Suprapubic skin (tissue), 4 donors: ENCODE measurements around the gene ASTN2. TPM values are rescaled to one million over a fixed set of nuclear protein-coding genes. Genes with fewer than 3 reads are reported as not detected.

Experiments used
- DNase-seq, 2 donors: peaks; one replicate each; pipeline ENCODE4 v3.0.0-alpha.2; 2019; ENCODE audit warnings: low spot score in 2 of 2
- H3K27ac ChIP-seq: fragments of 200-600 bp; sonication (generic); one replicate; pipeline ENCODE4 v1.5.1; 2019
- H3K27me3 ChIP-seq: fragments of 200-600 bp; sonication (generic); one replicate; pipeline ENCODE4 v1.5.1; 2019
- H3K36me3 ChIP-seq: fragments of 200-600 bp; sonication (generic); one replicate; pipeline ENCODE4 v1.5.1; 2019
- H3K4me1 ChIP-seq: fragments of 200-600 bp; sonication (generic); one replicate; pipeline ENCODE4 v1.5.1; 2019
- H3K4me3 ChIP-seq: fragments of 200-600 bp; sonication (generic); one replicate; pipeline ENCODE4 v1.5.1; 2019; ENCODE audit warnings: mild to moderate bottlenecking
- H3K9me3 ChIP-seq: fragments of 200-600 bp; sonication (generic); one replicate; pipeline ENCODE4 v1.5.1; 2019
- EP300 ChIP-seq: sonication (generic); formaldehyde crosslinking; IDR thresholded peaks from one replicate; pipeline ENCODE4 v1.6.1; 2017; ENCODE audit warnings: antibody characterized with exemption
- POLR2A ChIP-seq, 2 donors: fragments of 450-650 bp; IDR thresholded peaks; one replicate each; pipeline ENCODE4 v1.6.1; 2017; ENCODE audit warnings: antibody characterized with exemption in 2 of 2, mild to moderate bottlenecking in 2 of 2, moderate library complexity in 2 of 2
- POLR2AphosphoS5 ChIP-seq, 3 donors: sonication (generic); formaldehyde crosslinking; IDR thresholded peaks; one replicate each; pipeline ENCODE4 v1.6.1; 2017; ENCODE audit warnings: antibody characterized with exemption in 3 of 3
- WGBS: methylation state at CpG from one replicate; pipeline ENCODE4 v1.1.5; 2018; 5-methylcytosine and 5-hydroxymethylcytosine counted together
- total RNA-seq, 4 donors: library from RNA; depleted of rRNA; stranded (reverse); fragments of >200 nt; gene quantifications; one replicate each; pipeline ENCODE4 v1.1.0, GENCODE V29; 2016
- TF ChIP-seq, protein P1 (sequence below), 2 donors: fragments of 200-600 bp in 1 of 2; fragments of 450-650 bp in 1 of 2; sonication (generic) in 1 of 2; IDR thresholded peaks; one replicate each; pipeline ENCODE4 v1.5.1; 2016 to 2019; ENCODE audit warnings: antibody characterized with exemption in 2 of 2, mild to moderate bottlenecking in 1 of 2, moderate library complexity in 1 of 2

ASTN2 gene
- total RNA-seq, 4 donors from 2014 or later: 2.0 to 6.9 (median 3.8) TPM

DNA sequence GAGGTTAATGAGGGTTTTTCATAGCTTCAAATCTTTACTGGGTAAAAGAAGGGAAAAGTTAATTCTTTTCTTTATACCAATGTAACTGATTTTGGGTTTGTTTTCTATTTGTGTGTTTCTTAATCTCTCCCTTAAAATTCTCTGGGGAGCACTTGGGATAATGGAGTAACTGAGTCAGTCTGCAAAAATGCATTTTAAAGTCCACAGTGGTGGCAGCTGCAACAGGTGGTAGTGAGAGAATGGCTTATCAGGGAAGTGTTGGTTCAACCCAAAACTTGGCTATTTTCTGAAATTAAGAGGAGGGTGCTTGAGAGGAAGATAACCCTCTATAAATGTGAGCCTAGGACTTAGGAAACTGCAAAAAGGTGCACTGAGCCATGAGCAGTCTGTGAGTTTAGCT lies 39.9 kb upstream of the ASTN2 start:
- H3K27ac ChIP-seq: no peak overlapping the region
- no peaks in the 10 kb centered on the region for H3K9me3 ChIP-seq
- TF ChIP-seq POLR2AphosphoS5 (IDR thresholded peaks at IDR 0.05) (no peak), POLR2A (IDR thresholded peaks at IDR 0.05) (no peak), EP300 (no peak)
- TF ChIP-seq, protein P1, sequence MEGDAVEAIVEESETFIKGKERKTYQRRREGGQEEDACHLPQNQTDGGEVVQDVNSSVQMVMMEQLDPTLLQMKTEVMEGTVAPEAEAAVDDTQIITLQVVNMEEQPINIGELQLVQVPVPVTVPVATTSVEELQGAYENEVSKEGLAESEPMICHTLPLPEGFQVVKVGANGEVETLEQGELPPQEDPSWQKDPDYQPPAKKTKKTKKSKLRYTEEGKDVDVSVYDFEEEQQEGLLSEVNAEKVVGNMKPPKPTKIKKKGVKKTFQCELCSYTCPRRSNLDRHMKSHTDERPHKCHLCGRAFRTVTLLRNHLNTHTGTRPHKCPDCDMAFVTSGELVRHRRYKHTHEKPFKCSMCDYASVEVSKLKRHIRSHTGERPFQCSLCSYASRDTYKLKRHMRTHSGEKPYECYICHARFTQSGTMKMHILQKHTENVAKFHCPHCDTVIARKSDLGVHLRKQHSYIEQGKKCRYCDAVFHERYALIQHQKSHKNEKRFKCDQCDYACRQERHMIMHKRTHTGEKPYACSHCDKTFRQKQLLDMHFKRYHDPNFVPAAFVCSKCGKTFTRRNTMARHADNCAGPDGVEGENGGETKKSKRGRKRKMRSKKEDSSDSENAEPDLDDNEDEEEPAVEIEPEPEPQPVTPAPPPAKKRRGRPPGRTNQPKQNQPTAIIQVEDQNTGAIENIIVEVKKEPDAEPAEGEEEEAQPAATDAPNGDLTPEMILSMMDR (IDR thresholded peaks at IDR 0.05): no peak
- H3K36me3 ChIP-seq: no peaks in the 10 kb centered on the region
- no peaks in the 10 kb centered on the region for H3K4me1 ChIP-seq
- H3K4me3 ChIP-seq: no peak overlapping the region
- no peaks in the 10 kb centered on the region for H3K27me3 ChIP-seq
- DNase-seq: no peak

DNA sequence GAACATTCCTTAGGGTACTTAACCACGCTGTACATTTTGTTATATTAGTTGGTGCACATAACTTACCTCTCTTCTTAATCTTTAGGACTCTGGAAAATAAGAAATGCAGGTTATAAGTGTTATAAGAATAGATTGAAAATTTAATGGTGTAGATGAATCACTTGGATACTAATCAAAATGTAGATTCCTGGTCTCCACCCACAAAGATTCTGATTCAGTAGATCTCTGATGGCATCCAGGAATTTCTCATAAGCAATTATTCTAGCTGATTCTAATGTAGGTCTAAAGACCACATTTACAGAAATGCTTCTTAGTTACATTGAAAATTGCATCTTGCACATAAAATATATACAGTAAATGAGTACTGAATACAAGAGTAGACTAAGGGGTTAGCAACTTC lies 38.9 kb upstream of the ASTN2 start:
- DNase-seq: no peak
- no peaks in the 10 kb centered on the region for H3K4me1 ChIP-seq
- no peak for TF ChIP-seq POLR2A (IDR thresholded peaks at IDR 0.05)
- TF ChIP-seq POLR2AphosphoS5 (IDR thresholded peaks at IDR 0.05): no peak
- TF ChIP-seq EP300: no peak
- TF ChIP-seq, protein P1 (IDR thresholded peaks at IDR 0.05): no peak
- H3K36me3 ChIP-seq: no peaks in the 10 kb centered on the region
- H3K9me3 ChIP-seq: no peaks in the 10 kb centered on the region
- no peak overlapping the region for H3K4me3 ChIP-seq
- 81% methylated on average over 1 of the region's 1 CpG for WGBS
- H3K27me3 ChIP-seq: no peaks in the 10 kb centered on the region
- no peak overlapping the region for H3K27ac ChIP-seq

DNA sequence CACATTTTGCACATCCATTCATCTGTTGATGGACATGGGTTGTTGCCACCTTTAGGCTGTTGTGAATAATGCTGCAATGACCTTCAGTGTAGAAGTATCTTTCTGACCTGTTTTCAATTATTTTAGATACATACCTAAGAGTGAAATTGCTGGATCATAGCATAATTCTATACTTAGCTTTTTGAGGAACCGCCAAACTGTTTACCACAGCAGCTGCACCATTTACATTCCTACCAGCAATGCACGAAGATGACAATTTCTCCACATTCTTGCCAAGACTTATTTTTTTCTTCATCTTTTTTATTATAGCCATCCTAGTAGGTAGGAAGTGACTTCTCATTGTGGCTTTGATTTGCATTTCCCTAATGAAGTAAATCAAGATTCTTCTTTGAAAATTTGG lies 36.5 kb upstream of the ASTN2 start:
- 37% methylated on average over 2 of the region's 2 CpGs for WGBS
- no peaks in the 10 kb centered on the region for H3K27me3 ChIP-seq
- H3K27ac ChIP-seq: no peak overlapping the region
- H3K4me1 ChIP-seq: no peaks in the 10 kb centered on the region
- no peak for DNase-seq
- no peak overlapping the region for H3K4me3 ChIP-seq
- no peaks in the 10 kb centered on the region for H3K36me3 ChIP-seq
- TF ChIP-seq EP300 (no peak), POLR2A (IDR thresholded peaks at IDR 0.05) (no peak), POLR2AphosphoS5 (IDR thresholded peaks at IDR 0.05) (no peak)
- TF ChIP-seq, protein P1 (IDR thresholded peaks at IDR 0.05): no peak
- H3K9me3 ChIP-seq: no peaks in the 10 kb centered on the region

DNA sequence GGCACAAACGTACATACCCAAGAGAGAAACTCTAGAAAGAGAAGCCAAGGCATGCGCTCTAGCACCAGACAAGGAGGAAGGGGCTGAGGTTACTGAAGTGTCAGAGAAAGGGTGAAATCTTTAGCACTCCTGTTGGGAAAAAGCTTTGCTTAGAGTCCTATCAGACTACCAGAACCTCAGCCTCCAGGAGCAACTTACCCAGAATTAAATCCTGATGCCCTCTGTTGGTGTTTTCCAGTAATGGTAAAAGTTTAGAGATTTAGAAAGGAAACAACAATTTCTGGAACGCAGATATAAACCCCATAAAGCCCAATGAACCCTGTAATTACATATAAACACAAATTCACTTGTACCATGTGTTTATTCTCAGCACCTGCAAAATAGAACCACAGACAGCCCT lies 33.2 kb upstream of the ASTN2 start:
- 53% methylated on average over 3 of the region's 3 CpGs for WGBS
- no peaks in the 10 kb centered on the region for H3K9me3 ChIP-seq
- TF ChIP-seq, protein P1 (IDR thresholded peaks at IDR 0.05): no peak
- no peak for TF ChIP-seq POLR2AphosphoS5 (IDR thresholded peaks at IDR 0.05)
- no peak for TF ChIP-seq POLR2A (IDR thresholded peaks at IDR 0.05)
- no peak for TF ChIP-seq EP300
- no peak overlapping the region for H3K4me3 ChIP-seq
- H3K4me1 ChIP-seq: no peaks in the 10 kb centered on the region
- H3K27me3 ChIP-seq: no peaks in the 10 kb centered on the region
- no peaks in the 10 kb centered on the region for H3K36me3 ChIP-seq
- no peak overlapping the region for H3K27ac ChIP-seq
- DNase-seq: no peak

DNA sequence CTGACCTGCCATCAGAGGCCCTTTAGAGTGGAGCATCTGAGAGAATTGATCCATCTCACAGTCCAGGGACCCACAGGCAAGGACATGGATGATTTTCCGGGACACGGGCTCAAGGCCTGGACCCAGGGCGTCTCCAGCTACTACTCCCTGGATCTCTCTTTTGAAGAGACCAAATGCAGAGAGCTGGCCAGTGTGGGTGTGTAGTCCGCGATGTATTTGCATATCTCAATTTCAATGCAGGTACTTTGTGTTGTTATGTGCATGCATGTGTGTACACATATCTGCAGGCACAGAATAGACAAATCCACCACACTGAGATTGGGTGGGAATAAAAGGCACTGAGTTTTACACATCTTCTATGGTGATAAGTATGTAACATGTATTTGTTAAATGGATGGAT lies 30.8 kb upstream of the ASTN2 start:
- H3K4me3 ChIP-seq: no peak overlapping the region
- TF ChIP-seq EP300 (no peak), POLR2A (IDR thresholded peaks at IDR 0.05) (no peak), POLR2AphosphoS5 (IDR thresholded peaks at IDR 0.05) (no peak)
- TF ChIP-seq, protein P1 (IDR thresholded peaks at IDR 0.05): no peak
- peaks cover 2% of the 10 kb centered on the region for H3K27me3 ChIP-seq
- DNase-seq: no peak
- 98% methylated on average over 5 of the region's 5 CpGs for WGBS
- H3K4me1 ChIP-seq: no peaks in the 10 kb centered on the region
- H3K27ac ChIP-seq: no peak overlapping the region
- H3K9me3 ChIP-seq: no peaks in the 10 kb centered on the region
- H3K36me3 ChIP-seq: no peaks in the 10 kb centered on the region
